SJSA1 (cell line): ENCODE results near the gene NPAS3. TPM values are rescaled to one million over a fixed set of nuclear protein-coding genes. Genes with fewer than 3 reads are reported as not detected.

Experiments
- DNase-seq, 2 experiments: peaks; one replicate each; pipeline ENCODE4 v3.0.0-alpha.2; 2015 to 2020; ENCODE audit warnings: low spot score in 2 of 2, low read depth in 1 of 2
- H3K27ac ChIP-seq: fragments of 250-450 bp; sonication (Bioruptor Pico); 2 replicates; pipeline ENCODE4 v1.5.1; 2020; ENCODE audit warnings: mild to moderate bottlenecking, moderate library complexity
- H3K27me3 ChIP-seq: fragments of 250-450 bp; sonication (Bioruptor Pico); replicated peaks from 2 replicates; pipeline ENCODE4 v1.5.1; 2020; ENCODE audit warnings: mild to moderate bottlenecking, moderate library complexity
- H3K36me3 ChIP-seq: fragments of 250-450 bp; sonication (Bioruptor Pico); 2 replicates; pipeline ENCODE4 v1.5.1; 2020; ENCODE audit warnings: mild to moderate bottlenecking
- H3K4me1 ChIP-seq: fragments of 250-450 bp; sonication (Bioruptor Pico); replicated peaks from 2 replicates; pipeline ENCODE4 v1.6.1; 2021; ENCODE audit warnings: mild to moderate bottlenecking
- H3K4me3 ChIP-seq: fragments of 250-450 bp; sonication (Bioruptor Pico); 2 replicates; pipeline ENCODE4 v1.5.1; 2020; ENCODE audit warnings: mild to moderate bottlenecking
- H3K9me3 ChIP-seq: fragments of 250-450 bp; sonication (Bioruptor Pico); replicated peaks from 2 replicates; pipeline ENCODE4 v1.5.1; 2020; ENCODE audit warnings: mild to moderate bottlenecking
- total RNA-seq: library from RNA; depleted of rRNA; stranded (reverse); fragments of >200 nt; shearing (Covaris generic); gene quantifications from 2 replicates; pipeline ENCODE4 v1.2.3, GENCODE V29; 2014

The NPAS3 gene
- total RNA-seq, 1 experiment from 2014 or later, result 0.26 TPM

- Histone ChIP-seq H3K4me1 (no peaks in the 10 kb centered on the region; the same call in 1 of the 2 replicates), H3K27me3 (no peaks in the 10 kb centered on the region), H3K36me3 (no peaks in the 10 kb centered on the region), H3K9me3 (peaks cover 3% of the 10 kb centered on the region; the same call in 1 of the 2 replicates), H3K27ac (no peak overlapping the region), H3K4me3 (no peak overlapping the region)
- no peak for DNase-seq
Measured at GRCh38 chr14:33740531-33740930, 801.9 kb downstream of the NPAS3 start.

GRCh38 chr14:33742166-33742565, 803.5 kb downstream of the NPAS3 start:
- Histone ChIP-seq H3K4me3 (no peak overlapping the region), H3K27ac (no peak overlapping the region), H3K36me3 (no peaks in the 10 kb centered on the region), H3K27me3 (no peaks in the 10 kb centered on the region), H3K4me1 (no peaks in the 10 kb centered on the region; the same call in 1 of the 2 replicates), H3K9me3 (peaks cover 3% of the 10 kb centered on the region; the same call in 1 of the 2 replicates)
- no peak for DNase-seq

DNA sequence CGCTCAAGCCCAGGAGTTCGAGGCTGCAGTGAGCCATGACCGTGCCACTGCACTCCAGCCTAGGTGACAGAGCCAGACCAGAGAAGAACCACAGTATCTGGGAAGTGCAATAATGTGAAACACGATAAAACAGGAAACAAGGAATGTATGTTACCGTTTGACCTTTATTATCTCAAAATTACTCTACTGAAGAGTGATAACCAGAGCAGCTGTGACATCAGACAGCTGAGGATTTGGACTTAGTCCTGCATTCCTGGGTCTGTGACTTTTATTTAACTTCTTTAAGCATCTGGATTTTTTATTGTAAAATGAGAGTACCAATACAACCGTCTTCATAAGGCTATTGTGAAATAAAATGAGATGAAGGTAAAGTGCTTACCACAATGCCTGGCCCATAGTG, 806.5 kb downstream of the NPAS3 start:
- DNase-seq, result no peak
- H3K4me1 ChIP-seq, result no peaks in the 10 kb centered on the region
- H3K27ac ChIP-seq, result no peak overlapping the region
- no peak overlapping the region for H3K4me3 ChIP-seq
- H3K27me3 ChIP-seq, result no peaks in the 10 kb centered on the region
- H3K36me3 ChIP-seq, result no peaks in the 10 kb centered on the region
- peaks cover 3% of the 10 kb centered on the region; the same call in 1 of the 2 replicates for H3K9me3 ChIP-seq

DNA sequence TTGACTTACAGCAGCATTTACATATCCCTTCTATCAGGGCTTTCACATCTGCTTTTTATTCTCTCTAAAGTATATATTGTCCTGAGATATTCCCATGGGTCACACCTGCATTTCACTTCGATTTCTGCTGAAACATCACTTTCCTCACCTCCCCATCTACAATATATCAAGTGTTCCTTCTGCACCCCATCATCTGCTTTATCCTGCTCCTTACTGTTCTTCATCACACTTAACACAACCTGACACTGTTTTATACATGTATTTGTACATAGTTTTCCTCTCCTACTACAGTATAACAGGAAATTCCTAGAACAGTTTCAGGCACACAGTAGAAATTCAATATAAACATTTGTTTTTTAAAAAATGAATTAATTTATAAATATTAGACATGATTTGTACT, 809.1 kb downstream of the NPAS3 start:
- Histone ChIP-seq H3K4me1 (no peaks in the 10 kb centered on the region), H3K4me3 (no peak overlapping the region), H3K27me3 (no peaks in the 10 kb centered on the region), H3K9me3 (peaks cover 2% of the 10 kb centered on the region; the same call in 1 of the 2 replicates), H3K27ac (no peak overlapping the region), H3K36me3 (no peaks in the 10 kb centered on the region)
- no peak for DNase-seq

DNA sequence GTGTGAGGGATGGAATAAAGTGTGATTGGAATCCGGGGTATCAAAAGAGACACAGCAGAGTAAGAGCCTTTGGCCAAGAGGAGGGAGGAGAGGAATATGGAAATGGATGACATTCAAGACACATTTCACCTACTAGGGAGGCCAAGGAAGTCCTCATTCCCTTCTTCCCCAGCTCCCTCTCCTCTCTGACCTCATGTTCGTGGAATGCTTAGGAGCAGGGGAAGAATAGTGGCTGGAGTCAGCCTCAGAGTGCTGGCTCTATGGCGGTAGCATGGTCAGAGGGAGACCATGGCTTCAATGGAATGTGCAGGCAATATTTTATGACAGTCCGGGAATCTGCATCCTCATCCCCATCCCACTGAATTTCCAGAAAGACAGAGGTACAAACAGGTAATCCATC, 815.6 kb downstream of the NPAS3 start:
- Histone ChIP-seq H3K27ac (peak overlapping the region; percentile 35; the same call in 1 of the 2 replicates), H3K4me3 (no peak overlapping the region), H3K9me3 (no peaks in the 10 kb centered on the region), H3K36me3 (no peaks in the 10 kb centered on the region), H3K4me1 (peaks cover 24% of the 10 kb centered on the region), H3K27me3 (no peaks in the 10 kb centered on the region)
- peak; percentile 56 to 57 for DNase-seq

GRCh38 chr14:33755358-33755757, 816.7 kb downstream of the NPAS3 start:
- DNase-seq, result peak in 1 of 2 experiments; percentile 44

GRCh38 chr14:33756833-33757232, 818.2 kb downstream of the NPAS3 start:
- Histone ChIP-seq H3K4me3 (no peak overlapping the region), H3K27ac (no peak overlapping the region), H3K9me3 (no peaks in the 10 kb centered on the region), H3K4me1 (peaks cover 30% of the 10 kb centered on the region), H3K27me3 (no peaks in the 10 kb centered on the region), H3K36me3 (no peaks in the 10 kb centered on the region)
- no peak for DNase-seq

More at GRCh38 chr14:33755358-33755757, 816.7 kb downstream of the NPAS3 start:
- no peaks in the 10 kb centered on the region for H3K36me3 ChIP-seq
- no peaks in the 10 kb centered on the region for H3K9me3 ChIP-seq
- no peak overlapping the region for H3K4me3 ChIP-seq
- peaks cover 27% of the 10 kb centered on the region for H3K4me1 ChIP-seq
- H3K27me3 ChIP-seq, result no peaks in the 10 kb centered on the region
- H3K27ac ChIP-seq, result 0 out of 2 replicates have a peak overlapping the region, but pooled peaks have one; percentile 35

DNA sequence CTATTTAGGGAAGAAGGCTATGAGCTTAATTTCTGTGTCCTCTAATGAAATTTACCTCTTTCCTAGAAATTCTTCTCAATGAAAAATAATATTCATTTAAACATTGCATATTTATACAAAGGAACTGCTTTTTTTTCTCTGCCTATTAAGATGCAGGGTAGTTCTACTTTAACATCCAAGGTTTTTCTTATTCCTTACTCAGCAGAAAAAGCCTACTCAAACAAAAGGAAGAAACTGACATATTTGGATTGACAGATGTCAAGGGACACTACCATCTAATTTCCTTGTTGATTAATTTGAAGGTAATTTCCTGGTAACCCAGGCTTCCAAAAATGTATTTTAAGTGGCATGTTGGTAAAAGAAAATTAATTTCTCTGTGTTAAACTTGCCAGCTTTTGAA, 819.9 kb downstream of the NPAS3 start:
- Histone ChIP-seq H3K27me3 (no peaks in the 10 kb centered on the region), H3K4me1 (peaks cover 42% of the 10 kb centered on the region), H3K4me3 (no peak overlapping the region), H3K9me3 (no peaks in the 10 kb centered on the region), H3K27ac (no peak overlapping the region), H3K36me3 (no peaks in the 10 kb centered on the region)
- no peak for DNase-seq

GRCh38 chr14:33762161-33762851, 823.6 kb downstream of the NPAS3 start:
- no peaks in the 10 kb centered on the region for H3K9me3 ChIP-seq
- H3K27me3 ChIP-seq, result no peaks in the 10 kb centered on the region
- peak in 1 of 2 experiments; percentile 20 for DNase-seq
- peaks cover 25% of the 10 kb centered on the region for H3K4me1 ChIP-seq
- peak overlapping the region; percentile 43 for H3K27ac ChIP-seq
- no peak overlapping the region for H3K4me3 ChIP-seq
- H3K36me3 ChIP-seq, result no peaks in the 10 kb centered on the region

- H3K36me3 ChIP-seq, result no peaks in the 10 kb centered on the region
- H3K27ac ChIP-seq, result no peak overlapping the region
- no peak overlapping the region for H3K4me3 ChIP-seq
- no peaks in the 10 kb centered on the region for H3K9me3 ChIP-seq
- DNase-seq, result no peak
- peaks cover 25% of the 10 kb centered on the region for H3K4me1 ChIP-seq
- no peaks in the 10 kb centered on the region for H3K27me3 ChIP-seq
Measured at GRCh38 chr14:33764876-33765650, 826.4 kb downstream of the NPAS3 start.

GRCh38 chr14:33767586-33768457, 829.1 kb downstream of the NPAS3 start:
- Histone ChIP-seq H3K4me3 (no peak overlapping the region), H3K4me1 (peaks cover 12% of the 10 kb centered on the region), H3K27ac (0 out of 2 replicates have a peak overlapping the region, but pooled peaks have one; percentile 9), H3K9me3 (no peaks in the 10 kb centered on the region), H3K36me3 (no peaks in the 10 kb centered on the region), H3K27me3 (no peaks in the 10 kb centered on the region)
- no peak for DNase-seq

GRCh38 chr14:33768458-33768830, 829.8 kb downstream of the NPAS3 start:
- DNase-seq, result no peak
- Histone ChIP-seq H3K36me3 (no peaks in the 10 kb centered on the region), H3K9me3 (no peaks in the 10 kb centered on the region), H3K4me3 (no peak overlapping the region), H3K27me3 (no peaks in the 10 kb centered on the region), H3K27ac (peak overlapping the region; percentile 9; the same call in 1 of the 2 replicates), H3K4me1 (peaks cover 10% of the 10 kb centered on the region)

GRCh38 chr14:33773205-33774030, 834.7 kb downstream of the NPAS3 start:
- no peaks in the 10 kb centered on the region for H3K36me3 ChIP-seq
- H3K9me3 ChIP-seq, result no peaks in the 10 kb centered on the region
- H3K4me3 ChIP-seq, result no peak overlapping the region
- DNase-seq, result no peak
- H3K4me1 ChIP-seq, result peaks cover 11% of the 10 kb centered on the region
- no peak overlapping the region for H3K27ac ChIP-seq
- no peaks in the 10 kb centered on the region for H3K27me3 ChIP-seq
